Measurements from ENCODE around the gene CEP131. TPM values are rescaled to one million over a fixed set of nuclear protein-coding genes. Genes with fewer than 3 reads are reported as not detected.

CEP131 gene
- total and polyA plus RNA-seq, 7 donors, result 3.7 to 8.6 (median 4.9) TPM

GRCh38 chr17:81244358-81245023 is 21.7 kb upstream of the CEP131 start:
- ATAC-seq, result no peak
- peaks cover 0 to 10% of the 10 kb centered on the region in 2 donors for H3K36me3 ChIP-seq (ENCODE audit: insufficient read depth in 1 of 2, low read depth in 1 of 2)
- WGBS, 3 donors, result 60 to 76% (median 70%) methylated on average over 23 to 24 of the region's 24 CpGs
- TF ChIP-seq CTCF (IDR thresholded peaks at IDR 0.05), result no peak
- no peak overlapping the region for H3K4me3 ChIP-seq
- peak; percentile 7 to 49 for DNase-seq
- no peak overlapping the region for H3K27ac ChIP-seq
- H3K4me1 ChIP-seq, result peaks cover 10% of the 10 kb centered on the region
- H3K9me3 ChIP-seq, result no peaks in the 10 kb centered on the region
- intact Hi-C loops (cut with DNase I), result loop anchor here in 1 of 2 donors (10.0 kb wide), 1 partner anchor 220 kb away; no protein-coding TSS in a partner anchor
- H3K27me3 ChIP-seq (ENCODE audit: insufficient read depth in 3 of 3, low read length in 2 of 3), result no peaks in the 10 kb centered on the region

GRCh38 chr17:81243333-81243664 is 20.5 kb upstream of the CEP131 start:
- WGBS, 3 donors, result 73 to 76% (median 76%) methylated on average over 10 of the region's 10 CpGs
- TF ChIP-seq CTCF (IDR thresholded peaks at IDR 0.05), result no peak
- intact Hi-C loops (cut with DNase I), result loop anchor here in 1 of 2 donors (10.0 kb wide), 1 partner anchor 218 kb away; no protein-coding TSS in a partner anchor

GRCh38 chr17:81242421-81243332 is 19.9 kb upstream of the CEP131 start:
- Histone ChIP-seq H3K4me1 (peaks cover 15% of the 10 kb centered on the region), H3K27ac (no peak overlapping the region), H3K36me3 (ENCODE audit: insufficient read depth in 1 of 2, low read depth in 1 of 2) (peaks cover 0 to 9% of the 10 kb centered on the region in 2 donors), H3K27me3 (ENCODE audit: insufficient read depth in 3 of 3, low read length in 2 of 3) (no peaks in the 10 kb centered on the region), H3K9me3 (no peaks in the 10 kb centered on the region), H3K4me3 (no peak overlapping the region)
- ATAC-seq, result no peak
- WGBS, 3 donors, result 76 to 84% (median 78%) methylated on average over 29 to 33 of the region's 33 CpGs
- no peak for DNase-seq
- intact Hi-C loops (cut with DNase I), result loop anchor here (1.0 to 10.0 kb wide), 2 partner anchors 100 to 218 kb away; no protein-coding TSS in a partner anchor
- no peak for TF ChIP-seq CTCF (IDR thresholded peaks at IDR 0.05)

More at GRCh38 chr17:81243333-81243664, 20.5 kb upstream of the CEP131 start:
- Histone ChIP-seq H3K9me3 (no peaks in the 10 kb centered on the region), H3K27ac (no peak overlapping the region), H3K4me3 (no peak overlapping the region), H3K27me3 (ENCODE audit: insufficient read depth in 3 of 3, low read length in 2 of 3) (no peaks in the 10 kb centered on the region), H3K36me3 (ENCODE audit: insufficient read depth in 1 of 2, low read depth in 1 of 2) (peaks cover 0 to 9% of the 10 kb centered on the region in 2 donors), H3K4me1 (peaks cover 10% of the 10 kb centered on the region)
- no peak for DNase-seq
- ATAC-seq, result no peak

- H3K4me3 ChIP-seq, result no peak overlapping the region
- 38 to 49% (median 46%) methylated on average over 26 of the region's 26 CpGs for WGBS, 3 donors
- ATAC-seq (peak in 3 of 4 donors; percentile 16 to 41 (median 36)), DNase-seq (peak; percentile 62 to 84)
- peaks cover 0 to 9% of the 10 kb centered on the region in 2 donors for H3K36me3 ChIP-seq (ENCODE audit: insufficient read depth in 1 of 2, low read depth in 1 of 2)
- H3K27me3 ChIP-seq (ENCODE audit: insufficient read depth in 3 of 3, low read length in 2 of 3), result no peaks in the 10 kb centered on the region
- intact Hi-C loops (cut with DNase I), result loop anchor here (1.0 to 10.0 kb wide), 2 partner anchors 100 to 217 kb away; no protein-coding TSS in a partner anchor
- peaks cover 20% of the 10 kb centered on the region for H3K4me1 ChIP-seq
- no peaks in the 10 kb centered on the region for H3K9me3 ChIP-seq
- no peak overlapping the region for H3K27ac ChIP-seq
- TF ChIP-seq CTCF (IDR thresholded peaks at IDR 0.05), result peak; percentile 77
Observed at GRCh38 chr17:81241648-81242420, 19.1 kb upstream of the CEP131 start.
